Measurements from ENCODE around the gene AGR2.
A peak's percentile ranks its signal among the peaks of the same experiment; 100 is the strongest.
"Not testable (repeated sequence)": the region's sequence is repeated elsewhere in the genome, so short reads cannot be mapped to it uniquely, and the experiment has no call there.

Gene AGR2

GRCh38 chr7:16804674-16805439 lies at the start of gene AGR2:
Gene AGR2 (minus strand): TSS chr7:16804999. CDS start chr7:16801796, 3,203 bp downstream.
- Histone ChIP-seq H3K4me3 (ENCODE audit: low read length, poor library complexity, severe bottlenecking) (no peak within 1 kb of the TSS), H3K36me3 (ENCODE audit: insufficient read depth, low read length) (no peaks in the 10 kb centered on the region), H3K9me2 (replicated peaks; ENCODE audit: low read depth, low read length) (no peaks in the 10 kb centered on the region), H3K4me2 (ENCODE audit: low read depth, low read length, poor library complexity, severe bottlenecking) (no peak within 1 kb of the TSS), H4K20me1 (ENCODE audit: insufficient read depth, low read length, poor library complexity, severe bottlenecking) (no peaks in the 10 kb centered on the region), H3F3A (ENCODE audit: low read depth) (no peaks in the 10 kb centered on the region), H3K4me1 (ENCODE audit: insufficient read depth, low read length, poor library complexity, severe bottlenecking) (peaks cover 7% of the 10 kb centered on the region), H3K9ac (ENCODE audit: low read depth, low read length, poor library complexity, severe bottlenecking) (no peak within 1 kb of the TSS), H3K27me3 (ENCODE audit: insufficient read depth, low read length, poor library complexity, severe bottlenecking) (no peaks in the 10 kb centered on the region), H2AFZ (ENCODE audit: low read length) (peak within 1 kb of the TSS; percentile 59; the same call in 1 of the 2 replicates), H3K9me3 (ENCODE audit: insufficient read depth, low read depth, low read length) (no peaks in the 10 kb centered on the region), H3K79me2 (ENCODE audit: insufficient read depth, low read length) (no peaks in the 10 kb centered on the region)
- no peak for TF ChIP-seq EZH2phosphoT487 (IDR thresholded peaks at IDR 0.05; ENCODE audit: borderline replicate concordance)

- not testable (repeated sequence) for H2AFZ ChIP-seq (ENCODE audit: low read length); H3F3A ChIP-seq (ENCODE audit: low read depth); H3K4me3 ChIP-seq (ENCODE audit: low read length, poor library complexity, severe bottlenecking); H3K9me3 ChIP-seq (ENCODE audit: insufficient read depth, low read depth, low read length); H3K79me2 ChIP-seq (ENCODE audit: insufficient read depth, low read length); H3K9me2 ChIP-seq (replicated peaks; ENCODE audit: low read depth, low read length); H3K4me1 ChIP-seq (ENCODE audit: insufficient read depth, low read length, poor library complexity, severe bottlenecking); H3K4me2 ChIP-seq (ENCODE audit: low read depth, low read length, poor library complexity, severe bottlenecking); H3K36me3 ChIP-seq (ENCODE audit: insufficient read depth, low read length); H3K27me3 ChIP-seq (ENCODE audit: insufficient read depth, low read length, poor library complexity, severe bottlenecking); H3K9ac ChIP-seq (ENCODE audit: low read depth, low read length, poor library complexity, severe bottlenecking); H4K20me1 ChIP-seq (ENCODE audit: insufficient read depth, low read length, poor library complexity, severe bottlenecking)
These were observed 48.4 kb upstream of the AGR2 start for GRCh38 chr7:16853189-16853588.

- Histone ChIP-seq H3F3A (ENCODE audit: low read depth) (no peaks in the 10 kb centered on the region), H3K4me2 (ENCODE audit: low read depth, low read length, poor library complexity, severe bottlenecking) (peak overlapping the region; percentile 10), H2AFZ (ENCODE audit: low read length) (peak overlapping the region; percentile 20), H3K9me2 (replicated peaks; ENCODE audit: low read depth, low read length) (no peaks in the 10 kb centered on the region), H4K20me1 (ENCODE audit: insufficient read depth, low read length, poor library complexity, severe bottlenecking) (no peaks in the 10 kb centered on the region), H3K27me3 (ENCODE audit: insufficient read depth, low read length, poor library complexity, severe bottlenecking) (no peaks in the 10 kb centered on the region), H3K4me3 (ENCODE audit: low read length, poor library complexity, severe bottlenecking) (no peak overlapping the region), H3K9ac (ENCODE audit: low read depth, low read length, poor library complexity, severe bottlenecking) (no peak overlapping the region), H3K9me3 (ENCODE audit: insufficient read depth, low read depth, low read length) (no peaks in the 10 kb centered on the region), H3K4me1 (ENCODE audit: insufficient read depth, low read length, poor library complexity, severe bottlenecking) (peaks cover 10% of the 10 kb centered on the region), H3K79me2 (ENCODE audit: insufficient read depth, low read length) (no peaks in the 10 kb centered on the region), H3K36me3 (ENCODE audit: insufficient read depth, low read length) (no peaks in the 10 kb centered on the region)
- TF ChIP-seq CTCF (conservative IDR thresholded peaks at IDR 0.05; ENCODE audit: low read length) (no peak), EZH2phosphoT487 (IDR thresholded peaks at IDR 0.05; ENCODE audit: borderline replicate concordance) (no peak)
These were observed 47.0 kb upstream of the AGR2 start for GRCh38 chr7:16851829-16852228.

- Histone ChIP-seq H3K9ac (ENCODE audit: low read depth, low read length, poor library complexity, severe bottlenecking) (no peak overlapping the region), H4K20me1 (ENCODE audit: insufficient read depth, low read length, poor library complexity, severe bottlenecking) (no peaks in the 10 kb centered on the region), H3K9me2 (replicated peaks; ENCODE audit: low read depth, low read length) (no peaks in the 10 kb centered on the region), H3K79me2 (ENCODE audit: insufficient read depth, low read length) (no peaks in the 10 kb centered on the region), H3K4me2 (ENCODE audit: low read depth, low read length, poor library complexity, severe bottlenecking) (no peak overlapping the region), H3K4me1 (ENCODE audit: insufficient read depth, low read length, poor library complexity, severe bottlenecking) (peaks cover 10% of the 10 kb centered on the region), H3K27me3 (ENCODE audit: insufficient read depth, low read length, poor library complexity, severe bottlenecking) (no peaks in the 10 kb centered on the region), H3K4me3 (ENCODE audit: low read length, poor library complexity, severe bottlenecking) (no peak overlapping the region), H3K9me3 (ENCODE audit: insufficient read depth, low read depth, low read length) (no peaks in the 10 kb centered on the region), H3K36me3 (ENCODE audit: insufficient read depth, low read length) (no peaks in the 10 kb centered on the region), H3F3A (ENCODE audit: low read depth) (no peaks in the 10 kb centered on the region), H2AFZ (ENCODE audit: low read length) (no peak overlapping the region)
- no peak for TF ChIP-seq EZH2phosphoT487 (IDR thresholded peaks at IDR 0.05; ENCODE audit: borderline replicate concordance)
- no peak for TF ChIP-seq CTCF (conservative IDR thresholded peaks at IDR 0.05; ENCODE audit: low read length)
These were observed 46.0 kb upstream of the AGR2 start for GRCh38 chr7:16850614-16851466.

All from Loucy (cell line).